GM12878 (cell line): ENCODE measurements around the gene PARP15. TPM values are rescaled to one million over a fixed set of nuclear protein-coding genes. Genes with fewer than 3 reads are reported as not detected.
A peak's percentile ranks its signal among the peaks of the same experiment; 100 is the strongest.

ENCODE experiments used
- BCLAF1 ChIP-seq: fragments of 450-650 bp; IDR thresholded peaks from 2 replicates; pipeline ENCODE4 v1.6.1; 2017; ENCODE audit warnings: antibody characterized with exemption, mild to moderate bottlenecking, moderate library complexity
- CREB1 ChIP-seq: IDR thresholded peaks from 2 replicates; pipeline ENCODE4 v1.6.1; 2012; ENCODE audit warnings: low read depth, mild to moderate bottlenecking, inconsistent platforms
- CUX1 ChIP-seq: IDR thresholded peaks from 2 replicates; pipeline ENCODE4 v1.6.1; 2012; ENCODE audit warnings: improper control_type of control experiment, low read depth, low read length; ENCODE audit not compliant: insufficient replicate concordance
- EED ChIP-seq: sonication (generic); IDR thresholded peaks from 2 replicates; pipeline ENCODE4 v1.6.1; 2016; ENCODE audit warnings: antibody characterized with exemption, low read depth
- HDGF ChIP-seq: fragments of 450-650 bp; IDR thresholded peaks from 2 replicates; pipeline ENCODE4 v1.6.1; 2016; ENCODE audit warnings: antibody characterized with exemption
- JUND ChIP-seq: IDR thresholded peaks from 2 replicates; pipeline ENCODE4 v1.6.1; 2012; ENCODE audit warnings: low read depth, mild to moderate bottlenecking, low read length, improper control_type of control experiment, moderate library complexity
- MTA2 ChIP-seq: fragments of 450-650 bp; IDR thresholded peaks from 2 replicates; pipeline ENCODE4 v1.6.1; 2016; ENCODE audit warnings: low read depth, mild to moderate bottlenecking, moderate library complexity
- NFYB ChIP-seq: IDR thresholded peaks from 2 replicates; pipeline ENCODE4 v1.6.1; 2011; ENCODE audit warnings: low read depth, mild to moderate bottlenecking, low read length, improper control_type of control experiment, moderate library complexity; ENCODE audit not compliant: insufficient read depth
- SIX5 ChIP-seq: IDR thresholded peaks from 2 replicates; pipeline ENCODE4 v1.6.1; 2011; ENCODE audit warnings: mild to moderate bottlenecking, low read depth, low read length, moderate library complexity; ENCODE audit not compliant: severe bottlenecking
- YY1 ChIP-seq: IDR thresholded peaks from 2 replicates; pipeline ENCODE4 v1.6.1; 2011; ENCODE audit warnings: low read depth, mild to moderate bottlenecking, low read length
- ZBTB4 ChIP-seq: fragments of 450-650 bp; formaldehyde crosslinking; IDR thresholded peaks from 2 replicates; pipeline ENCODE4 v1.4.0; 2022; ENCODE audit warnings: mild to moderate bottlenecking, moderate library complexity
- ZBTB40 ChIP-seq: fragments of 450-650 bp; IDR thresholded peaks from 2 replicates; pipeline ENCODE4 v1.6.1; 2016; ENCODE audit warnings: mild to moderate bottlenecking, moderate library complexity, borderline replicate concordance
- ZNF24 ChIP-seq: fragments of 450-650 bp; IDR thresholded peaks from 2 replicates; pipeline ENCODE4 v1.6.1; 2017; ENCODE audit warnings: antibody characterized with exemption, mild to moderate bottlenecking
- polyA plus RNA-seq, 11 experiments: library from polyadenylated mRNA; depleted of rRNA in 4 of 11; unstranded in 6 of 11; stranded (reverse) in 5 of 11; fragments of >200 nt; fragmentation: Nextera tagmentation in 4 of 11; fragmentation: Illumina TruSeq in 1 of 11; extraction: Ambion mirVana in 4 of 11; extraction: Trizol in 1 of 11; gene quantifications; 1 replicate in 1 of 11; 2 replicates in 10 of 11; pipeline versions ENCODE4 v1.2.1 to v1.2.3, GENCODE V29; 2011 to 2016; ENCODE audit warnings: inconsistent platforms in 2 of 11, missing spikeins in 2 of 11, low read depth in 1 of 11
- total RNA-seq, 4 experiments: library from RNA; depleted of rRNA in 3 of 4; stranded (reverse); fragments of >200 nt in 3 of 4; fragmentation: Illumina TruSeq in 1 of 4; extraction: Trizol in 1 of 4; gene quantifications; 2 replicates each; pipeline versions ENCODE4 v1.2.1 to v1.2.3, GENCODE V29; 2013 to 2021

PARP15 gene
- total and polyA plus RNA-seq, 10 of the 15 experiments (the other 5 are each of a cell fraction or from before 2014, with no cell fraction given), result 9.0 to 234 (median 36.3) TPM

- TF ChIP-seq YY1, result peak; percentile 74
- TF ChIP-seq HDGF, result no peak; the same call in 1 of the 2 replicates
- TF ChIP-seq ZNF24, result peak; percentile 83
- TF ChIP-seq CUX1, result no peak
- TF ChIP-seq ZBTB40, result no peak
- peak; percentile 59; the same call in 1 of the 2 replicates for TF ChIP-seq NFYB
- no peak for TF ChIP-seq SIX5
- TF ChIP-seq EED, result peak; percentile 95
- TF ChIP-seq MTA2, result peak; percentile 94
- TF ChIP-seq ZBTB4 (CRISPR knock-in tag), result no peak
- 0 out of 2 replicates have a peak, but pooled peaks have one; percentile 33 for TF ChIP-seq JUND
- TF ChIP-seq CREB1, result peak; percentile 68
- no peak for TF ChIP-seq BCLAF1
Measured at GRCh38 chr3:122576174-122576940, 1.1 kb upstream of the PARP15 start (continued).
